Spleen (tissue), 13 donors: Measurements from ENCODE around the gene ZNF25. TPM values are rescaled to one million over a fixed set of nuclear protein-coding genes. Genes with fewer than 3 reads are reported as not detected.
A peak's percentile ranks its signal among the peaks of the same experiment; 100 is the strongest.
"Not testable (repeated sequence)": the region's sequence is repeated elsewhere in the genome, so short reads cannot be mapped to it uniquely, and the experiment has no call there.

ENCODE experiments used
- DNase-seq: peaks from one replicate; pipeline ENCODE4 v3.0.0-alpha.2; 2020
- H3K27ac ChIP-seq, 8 donors: fragments of 200-600 bp; sonication (generic) in 7 of 8; 1 replicate in 4 of 8; 2 replicates in 4 of 8; pipeline versions ENCODE4 v1.5.0 to v1.8.0; 2016 to 2021; ENCODE audit warnings: inconsistent platforms in 4 of 8, mild to moderate bottlenecking in 4 of 8, moderate library complexity in 1 of 8
- H3K27me3 ChIP-seq, 7 donors: fragments of 200-600 bp; sonication (generic) in 6 of 7; replicated peaks in 1 of 7; 1 replicate in 4 of 7; 2 replicates in 3 of 7; pipeline versions ENCODE4 v1.5.0 to v1.8.0; 2016 to 2021; ENCODE audit warnings: inconsistent platforms in 3 of 7, mild to moderate bottlenecking in 1 of 7
- H3K36me3 ChIP-seq, 6 donors: fragments of 200-600 bp; sonication (generic) in 5 of 6; 1 replicate in 4 of 6; 2 replicates in 2 of 6; pipeline versions ENCODE4 v1.5.0 to v1.8.0; 2016 to 2021; ENCODE audit warnings: inconsistent platforms in 2 of 6
- H3K4me1 ChIP-seq, 6 donors: fragments of 200-600 bp; sonication (generic) in 5 of 6; 1 replicate in 3 of 6; 2 replicates in 3 of 6; pipeline versions ENCODE4 v1.5.0 to v1.8.0; 2016 to 2021; ENCODE audit warnings: inconsistent platforms in 3 of 6
- H3K4me3 ChIP-seq, 8 donors: fragments of 200-600 bp; sonication (generic) in 7 of 8; 1 replicate in 4 of 8; 2 replicates in 4 of 8; pipeline versions ENCODE4 v1.5.0 to v1.8.0; 2016 to 2021; ENCODE audit warnings: inconsistent platforms in 4 of 8, mild to moderate bottlenecking in 4 of 8, moderate library complexity in 2 of 8
- H3K9me3 ChIP-seq, 8 donors: fragments of 200-600 bp; sonication (generic) in 7 of 8; 1 replicate in 4 of 8; 2 replicates in 4 of 8; pipeline versions ENCODE4 v1.5.0 to v1.8.0; 2016 to 2021; ENCODE audit warnings: inconsistent platforms in 4 of 8
- POLR2A ChIP-seq, 3 donors: fragments of 450-650 bp; IDR thresholded peaks; one replicate each; pipeline ENCODE4 v1.5.1; 2017; ENCODE audit warnings: antibody characterized with exemption in 3 of 3, mild to moderate bottlenecking in 1 of 3
- POLR2AphosphoS5 ChIP-seq, 3 donors: sonication (generic); formaldehyde crosslinking; IDR thresholded peaks; one replicate each; pipeline ENCODE4 v1.5.1; 2017; ENCODE audit warnings: antibody characterized with exemption in 3 of 3
- WGBS, 5 donors: extraction: QIAGEN DNeasy Blood & Tissue Kit in 3 of 5; methylation state at CpG; one replicate each; pipeline versions ENCODE4 v1.1.5 to v1.1.7; 2013 to 2018; 5-methylcytosine and 5-hydroxymethylcytosine counted together
- intact Hi-C: fragments of 100-400 bp; cut with DNase I; formaldehyde crosslinking; loops from one replicate; pipeline ENCODE4 v1.15.0; 2023; ENCODE audit warnings: low total_unique reads
- long read RNA-seq, 2 donors: transcript quantifications; one replicate each; lab custom pipeline, GENCODE V29; 2026
- polyA plus RNA-seq, 3 donors: library from polyadenylated mRNA; stranded (reverse); fragments of 200-250 nt; gene quantifications; one replicate each; pipeline ENCODE4 v1.2.1, GENCODE V29; 2013
- total RNA-seq, 7 donors: library from RNA; depleted of rRNA in 3 of 7; stranded (reverse); fragments of >200 nt in 3 of 7; fragmentation: NEBNext Ultra II Directional in 4 of 7; extraction: Animal tissue kit (Norgen Biotek cat#: 25700) in 4 of 7; gene quantifications; one replicate each; pipeline versions ENCODE4 v1.1.0 to v1.2.1, GENCODE V29; 2016 to 2021
- TF ChIP-seq, protein P1 (sequence below), 11 experiments: fragments of 200-600 bp in 7 of 11; fragments of 450-650 bp in 4 of 11; sonication (generic) in 4 of 11; IDR thresholded peaks in 8 of 11; conservative IDR thresholded peaks in 3 of 11; 1 replicate in 7 of 11; 2 replicates in 4 of 11; pipeline versions ENCODE4 v1.4.0 to v1.8.0; 2016 to 2021; ENCODE audit warnings: antibody characterized with exemption in 11 of 11, inconsistent platforms in 4 of 11, mild to moderate bottlenecking in 1 of 11
- donor health status: healthy with polysubstance abuse.
- donor health status: DM: no; HTN: no; CAD: no; lungs with moderate emphysema.
- donor health status: DM: no; HTN: no; CAD: no.
- donor health status: Bipolar disorder and iron deficiency.
- donor health status: healthy.
- donor health status: DM: no; HTN: no; CAD: no.
- donor health status: DM: yes; HTN: yes; CAD: no.

ZNF25 gene
- total RNA-seq (10 to 100 TPM in 5 of 7 donors, 1 to 10 TPM in 2; 8.6 to 14.4 (median 11.4) TPM), polyA plus RNA-seq (1 to 10 TPM; 4.7 to 7.3 (median 5.3) TPM)
- long read RNA-seq, donor 1, full-length matches to known transcripts: 1 of 1 reads
- long read RNA-seq, donor 1, partial matches to known transcripts: 0 of 1 reads
- long read RNA-seq, donor 1, other reads (novel, unspliced or antisense): 0 of 1 reads
- long read RNA-seq, donor 2, full-length matches to known transcripts: 1 of 1 reads
- long read RNA-seq, donor 2, partial matches to known transcripts: 0 of 1 reads
- long read RNA-seq, donor 2, other reads (novel, unspliced or antisense): 0 of 1 reads

DNA sequence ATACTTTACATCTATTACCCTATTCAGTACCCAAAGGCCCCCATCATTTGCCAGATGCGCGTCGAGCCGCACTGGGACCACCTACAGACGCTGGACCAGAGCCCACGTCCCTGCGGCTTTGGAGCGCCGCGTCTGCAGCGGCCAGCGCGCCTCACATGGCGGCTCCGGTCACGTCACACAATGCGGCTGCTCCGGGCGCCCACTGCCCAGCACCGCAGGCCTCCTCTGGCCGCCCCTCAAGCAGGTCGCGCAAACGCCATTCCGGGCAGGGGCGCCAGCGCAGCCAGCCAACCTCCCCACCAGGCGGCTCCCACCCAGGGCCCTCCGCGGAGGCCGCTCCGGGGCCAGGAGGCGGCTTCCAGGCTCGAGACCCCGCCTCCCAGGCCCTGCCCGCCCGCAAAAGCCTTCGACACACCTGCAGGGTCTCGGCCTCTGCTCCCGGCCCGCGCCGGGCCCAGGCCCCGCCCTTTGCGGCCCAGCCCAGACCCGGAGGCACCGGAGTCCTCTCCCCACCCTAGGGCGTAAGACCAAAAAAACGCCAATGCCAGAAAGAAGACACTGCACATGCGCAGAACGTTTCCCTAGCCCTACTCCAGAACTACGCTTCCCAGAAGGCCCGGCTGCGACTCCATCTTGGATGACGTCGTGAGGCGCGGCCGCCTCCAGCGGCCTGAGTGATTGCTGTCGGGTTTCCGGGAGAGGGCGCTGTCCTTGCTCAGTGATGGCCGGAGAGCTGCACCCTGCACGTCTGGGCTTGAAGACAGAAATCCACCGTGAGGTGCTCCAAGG is at the start of gene ZNF25:
ZNF25 (minus strand) TSS at position 557 of the 789 bp plus-strand sequence. CDS start 4,925 bp downstream, outside the sequence.
- DNase-seq: peak; percentile 99
- WGBS, 5 donors: 0 to 1% (median 0%) methylated on average over 31 to 66 of the region's 66 CpGs
- Histone ChIP-seq H3K36me3 (peaks cover 0 to 1% (median 0%) of the 10 kb centered on the region in 6 donors), H3K27me3 (no peaks in the 10 kb centered on the region), H3K4me1 (peaks cover 7 to 27% (median 17%) of the 10 kb centered on the region in 6 donors), H3K9me3 (peaks cover 0 to 3% (median 0%) of the 10 kb centered on the region in 8 donors), H3K4me3 (peak within 1 kb of the TSS; percentile 65 to 84 (median 76)), H3K27ac (peak within 1 kb of the TSS; percentile 97 to 99 (median 98))
- intact Hi-C loops: loop anchor here (5.0 to 10.0 kb wide), 3 partner anchors 36 to 121 kb away; partner anchors contain the start of genes ZNF248, ZNF33A and ZNF37A
- TF ChIP-seq POLR2A (IDR thresholded peaks at IDR 0.05) (peak; percentile 33 to 45 (median 37)), POLR2AphosphoS5 (IDR thresholded peaks at IDR 0.05) (peak; percentile 92 to 95 (median 95))
- TF ChIP-seq, protein P1, sequence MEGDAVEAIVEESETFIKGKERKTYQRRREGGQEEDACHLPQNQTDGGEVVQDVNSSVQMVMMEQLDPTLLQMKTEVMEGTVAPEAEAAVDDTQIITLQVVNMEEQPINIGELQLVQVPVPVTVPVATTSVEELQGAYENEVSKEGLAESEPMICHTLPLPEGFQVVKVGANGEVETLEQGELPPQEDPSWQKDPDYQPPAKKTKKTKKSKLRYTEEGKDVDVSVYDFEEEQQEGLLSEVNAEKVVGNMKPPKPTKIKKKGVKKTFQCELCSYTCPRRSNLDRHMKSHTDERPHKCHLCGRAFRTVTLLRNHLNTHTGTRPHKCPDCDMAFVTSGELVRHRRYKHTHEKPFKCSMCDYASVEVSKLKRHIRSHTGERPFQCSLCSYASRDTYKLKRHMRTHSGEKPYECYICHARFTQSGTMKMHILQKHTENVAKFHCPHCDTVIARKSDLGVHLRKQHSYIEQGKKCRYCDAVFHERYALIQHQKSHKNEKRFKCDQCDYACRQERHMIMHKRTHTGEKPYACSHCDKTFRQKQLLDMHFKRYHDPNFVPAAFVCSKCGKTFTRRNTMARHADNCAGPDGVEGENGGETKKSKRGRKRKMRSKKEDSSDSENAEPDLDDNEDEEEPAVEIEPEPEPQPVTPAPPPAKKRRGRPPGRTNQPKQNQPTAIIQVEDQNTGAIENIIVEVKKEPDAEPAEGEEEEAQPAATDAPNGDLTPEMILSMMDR (IDR thresholded peaks at IDR 0.05 in 8 of 11, conservative IDR thresholded peaks at IDR 0.05 in 3 of 11): peak; percentile 90 to 99 (median 96)

DNA sequence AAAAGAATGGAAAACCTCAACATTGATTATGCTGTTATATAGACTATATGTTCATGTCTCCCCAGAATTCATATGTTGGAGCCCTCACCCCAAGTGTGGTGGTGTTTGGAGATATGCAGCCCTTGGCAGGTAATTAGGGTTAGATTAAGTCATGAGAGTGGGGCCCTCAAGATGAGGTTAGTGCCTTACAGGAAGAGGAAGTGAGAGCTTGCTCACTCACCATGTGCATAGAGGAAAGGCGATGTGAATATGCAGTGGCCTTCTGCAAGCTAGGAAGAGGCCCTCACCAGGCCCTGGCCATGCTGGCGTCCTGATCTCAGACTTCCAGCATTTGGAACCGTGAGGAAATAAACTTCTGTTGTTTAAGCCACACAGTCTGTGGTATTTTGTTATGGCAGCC is 48.8 kb upstream of the ZNF25 start:
- H3K4me1 ChIP-seq: peaks cover 0 to 8% (median 0%) of the 10 kb centered on the region in 6 donors
- no peak overlapping the region for H3K4me3 ChIP-seq
- intact Hi-C loops: no loop called here
- no peaks in the 10 kb centered on the region for H3K27me3 ChIP-seq
- H3K27ac ChIP-seq: peak overlapping the region in 2 of 8 donors; percentile 12 to 33
- H3K36me3 ChIP-seq: peaks cover 0 to 100% (median 76%) of the 10 kb centered on the region in 6 donors
- no peaks in the 10 kb centered on the region for H3K9me3 ChIP-seq
- DNase-seq: no peak
- TF ChIP-seq, protein P1 (IDR thresholded peaks at IDR 0.05 in 8 of 11, conservative IDR thresholded peaks at IDR 0.05 in 3 of 11): no peak
- TF ChIP-seq POLR2AphosphoS5 (IDR thresholded peaks at IDR 0.05): no peak
- no peak for TF ChIP-seq POLR2A (IDR thresholded peaks at IDR 0.05)
- 34 to 66% (median 47%) methylated on average over 3 of the region's 3 CpGs for WGBS, 5 donors

DNA sequence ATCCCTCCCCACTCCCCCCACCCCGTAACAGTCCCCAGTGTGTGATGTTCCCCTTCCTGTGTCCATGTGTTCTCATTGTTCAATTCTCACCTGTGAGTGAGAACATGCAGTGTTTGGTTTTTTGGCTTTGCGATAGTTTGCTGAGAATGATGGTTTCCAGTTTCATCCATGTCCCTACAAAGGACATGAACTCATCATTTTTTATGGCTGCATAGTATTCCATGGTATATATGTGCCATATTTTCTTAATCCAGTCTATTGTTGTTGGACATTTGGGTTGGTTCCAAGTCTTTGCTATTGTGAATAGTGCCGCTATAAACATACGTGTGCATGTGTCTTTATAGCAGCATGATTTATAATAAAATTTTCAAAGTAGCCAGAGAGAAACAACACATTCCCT is 42.7 kb upstream of the ZNF25 start:
- not testable (repeated sequence) for DNase-seq, H3K27me3 ChIP-seq, H3K27ac ChIP-seq, H3K4me3 ChIP-seq, H3K9me3 ChIP-seq
- intact Hi-C loops: loop anchor here (10.0 kb wide), 1 partner anchor 76 kb away; the partner anchor contains the start of gene ZNF37A
- peaks cover 0 to 100% (median 73%) of the 10 kb centered on the region in 6 donors for H3K36me3 ChIP-seq
- 49 to 71% (median 64%) methylated on average over 3 to 4 of the region's 4 CpGs for WGBS, 5 donors
- peaks cover 0 to 24% (median 9%) of the 10 kb centered on the region in 6 donors for H3K4me1 ChIP-seq

DNA sequence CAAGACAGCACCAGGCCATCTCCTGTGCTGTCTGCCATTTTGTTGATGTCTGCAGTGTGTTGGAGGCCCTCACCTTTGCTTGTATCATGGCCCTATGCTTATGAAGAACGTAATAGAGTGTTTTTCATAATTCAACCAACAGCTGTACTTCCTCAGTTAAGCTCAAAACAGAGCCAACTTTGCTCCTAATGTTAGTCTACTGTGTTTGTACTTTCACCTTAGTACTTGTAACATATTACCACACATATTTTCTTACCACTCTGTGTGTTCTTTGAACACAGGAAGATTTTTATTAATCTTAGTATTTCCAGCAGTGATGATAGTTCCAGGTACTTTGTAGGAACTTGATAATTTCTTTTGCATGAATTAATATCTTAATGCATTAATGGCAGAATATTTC is 39.9 kb upstream of the ZNF25 start:
- WGBS, 5 donors: 82 to 100% (median 95%) methylated on average over 1 of the region's 1 CpG
- peaks cover 7 to 52% (median 28%) of the 10 kb centered on the region in 6 donors for H3K4me1 ChIP-seq
- no peak overlapping the region for H3K4me3 ChIP-seq
- no peak for TF ChIP-seq POLR2A (IDR thresholded peaks at IDR 0.05)
- TF ChIP-seq POLR2AphosphoS5 (IDR thresholded peaks at IDR 0.05): no peak
- TF ChIP-seq, protein P1 (IDR thresholded peaks at IDR 0.05 in 8 of 11, conservative IDR thresholded peaks at IDR 0.05 in 3 of 11): no peak
- no peak overlapping the region for H3K27ac ChIP-seq
- H3K27me3 ChIP-seq: no peaks in the 10 kb centered on the region
- intact Hi-C loops: loop anchor here (10.0 kb wide), 1 partner anchor 78 kb away; the partner anchor contains the start of gene ZNF37A
- H3K9me3 ChIP-seq: peaks cover 0 to 8% (median 0%) of the 10 kb centered on the region in 8 donors
- no peak for DNase-seq
- H3K36me3 ChIP-seq: peaks cover 0 to 94% (median 67%) of the 10 kb centered on the region in 6 donors
